Keratinocyte (primary cell): Measurements from ENCODE around the gene ACHE. TPM values are rescaled to one million over a fixed set of nuclear protein-coding genes. Genes with fewer than 3 reads are reported as not detected.

Experiments
- DNase-seq: peaks from one replicate; pipeline ENCODE4 v3.0.0-alpha.2; 2011; ENCODE audit warnings: low read depth, missing footprints, low spot score
- FAIRE-seq: peaks from 2 replicates; lab custom pipeline; 2011; peaks lifted over from hg19 to GRCh38; lab: Jason Lieb, UNC
- H2AFZ ChIP-seq: 2 replicates; pipeline ENCODE4 v1.6.0; 2012; ENCODE audit warnings: low read length, control low read depth, inconsistent platforms; ENCODE audit not compliant: control insufficient read depth
- H3K27ac ChIP-seq: 2 replicates; pipeline ENCODE4 v1.5.1; 2011; ENCODE audit warnings: low read length; ENCODE audit not compliant: control insufficient read depth, insufficient read depth
- H3K27me3 ChIP-seq: 3 replicates; pipeline ENCODE4 v1.6.0; 2011; ENCODE audit warnings: low read length; ENCODE audit not compliant: control insufficient read depth, insufficient read depth; ENCODE audit errors: extremely low read depth
- H3K36me3 ChIP-seq, 2 experiments: 2 replicates in 1 of 2; 3 replicates in 1 of 2; pipeline ENCODE4 v1.5.1; 2011; ENCODE audit warnings: low read length in 2 of 2, mild to moderate bottlenecking in 1 of 2; ENCODE audit not compliant: control insufficient read depth in 2 of 2, insufficient read depth in 2 of 2; ENCODE audit errors: extremely low read depth in 1 of 2
- H3K4me1 ChIP-seq: 3 replicates; pipeline ENCODE4 v1.5.1; 2011; ENCODE audit warnings: low read length; ENCODE audit not compliant: control insufficient read depth, insufficient read depth; ENCODE audit errors: extremely low read depth
- H3K4me2 ChIP-seq: 3 replicates; pipeline ENCODE4 v1.6.0; 2011; ENCODE audit warnings: low read depth, low read length; ENCODE audit not compliant: control insufficient read depth, insufficient read depth; ENCODE audit errors: extremely low read depth
- H3K4me3 ChIP-seq, 3 experiments: fragments of 200-600 bp in 1 of 3; sonication (generic) in 1 of 3; 2 replicates in 2 of 3; 3 replicates in 1 of 3; pipeline ENCODE4 v1.5.1; 2011 to 2016; ENCODE audit warnings: low read length in 3 of 3, mild to moderate bottlenecking in 3 of 3, control low read depth in 2 of 3, inconsistent platforms in 1 of 3, low read depth in 1 of 3, mixed read lengths in 1 of 3, mixed run types in 1 of 3, moderate library complexity in 1 of 3; ENCODE audit not compliant: control insufficient read depth in 2 of 3, insufficient read depth in 2 of 3; ENCODE audit errors: extremely low read depth in 1 of 3
- H3K79me2 ChIP-seq: 2 replicates; pipeline ENCODE4 v1.6.0; 2012; ENCODE audit warnings: low read length; ENCODE audit not compliant: control insufficient read depth, insufficient read depth
- H3K9ac ChIP-seq: 3 replicates; pipeline ENCODE4 v1.6.0; 2011; ENCODE audit warnings: low read length; ENCODE audit not compliant: control insufficient read depth, insufficient read depth; ENCODE audit errors: extremely low read depth
- H3K9me1 ChIP-seq: 3 replicates; pipeline ENCODE4 v1.6.0; 2011; ENCODE audit warnings: low read length; ENCODE audit not compliant: control insufficient read depth, insufficient read depth; ENCODE audit errors: extremely low read depth
- H3K9me3 ChIP-seq: 2 replicates; pipeline ENCODE4 v1.5.1; 2012; ENCODE audit warnings: low read depth, low read length; ENCODE audit not compliant: control insufficient read depth
- H4K20me1 ChIP-seq: 3 replicates; pipeline ENCODE4 v1.6.0; 2011; ENCODE audit warnings: low read length; ENCODE audit not compliant: control insufficient read depth, insufficient read depth; ENCODE audit errors: extremely low read depth
- CTCF ChIP-seq, 3 experiments: IDR thresholded peaks in 1 of 3; conservative IDR thresholded peaks in 1 of 3; optimal IDR thresholded peaks in 1 of 3; 2 replicates in 2 of 3; 3 replicates in 1 of 3; pipeline versions ENCODE3 to v1.5.1; 2011; ENCODE audit warnings: low read length in 3 of 3, mild to moderate bottlenecking in 3 of 3, moderate library complexity in 2 of 3, control low read depth in 1 of 3, inconsistent platforms in 1 of 3; ENCODE audit not compliant: insufficient read depth in 2 of 3; ENCODE audit errors: extremely low read depth in 1 of 3
- EZH2 ChIP-seq: IDR thresholded peaks from one replicate; pipeline ENCODE4 v1.6.1; 2012; ENCODE audit warnings: inconsistent platforms, mild to moderate bottlenecking, low read length, moderate library complexity
- dilution Hi-C: fragments of 300-500 bp; cut with MboI; formaldehyde crosslinking; loops from one replicate; pipeline ENCODE4 v1.7.0; 2020; ENCODE audit warnings: low sequenced_read_pairs; ENCODE audit not compliant: extremely low pct_ligation_motif_present
- polyA plus RNA-seq, 5 experiments: library from polyadenylated mRNA; depleted of rRNA in 3 of 5; stranded (reverse) in 3 of 5; stranded (forward) in 1 of 5; unstranded in 1 of 5; fragments of >200 nt; gene quantifications; 1 replicate in 1 of 5; 2 replicates in 3 of 5; 3 replicates in 1 of 5; pipeline versions ENCODE4 v1.2.1 to v1.2.3, GENCODE V29; 2011 to 2012; ENCODE audit warnings: missing spikeins in 2 of 5, low read depth in 1 of 5, low replicate concordance in 1 of 5

Gene ACHE
- polyA plus RNA-seq, 1 donor (not counting 4 experiments of a cell fraction or from before 2014, with no cell fraction given), result 0.07 TPM

GRCh38 chr7:100863406-100863950, 32.2 kb downstream of the ACHE start:
- Histone ChIP-seq H2AFZ (no peak overlapping the region), H3K36me3 (peaks cover 16 to 28% of the 10 kb centered on the region in 2 experiments), H3K27me3 (no peaks in the 10 kb centered on the region), H3K9ac (no peak overlapping the region), H3K9me3 (no peaks in the 10 kb centered on the region), H3K4me1 (peaks cover 20% of the 10 kb centered on the region), H3K27ac (no peak overlapping the region), H3K4me2 (no peak overlapping the region), H3K9me1 (no peaks in the 10 kb centered on the region), H3K79me2 (peaks cover 14% of the 10 kb centered on the region), H4K20me1 (no peaks in the 10 kb centered on the region), H3K4me3 (no peak overlapping the region)
- no peak for DNase-seq
- TF ChIP-seq CTCF (optimal IDR thresholded peaks at IDR 0.05 in 1 of 3, IDR thresholded peaks at IDR 0.05 in 1 of 3, conservative IDR thresholded peaks at IDR 0.05 in 1 of 3; ENCODE audit: extremely low read depth in 1 of 3, insufficient read depth in 2 of 3, low read length in 3 of 3) (no peak), EZH2 (no peak)
- dilution Hi-C loops, result no loop called here
- FAIRE-seq, result no peak

GRCh38 chr7:100861616-100861985, 34.1 kb downstream of the ACHE start:
- Histone ChIP-seq H3K4me1 (peaks cover 16% of the 10 kb centered on the region), H3K9me1 (no peaks in the 10 kb centered on the region), H3K4me2 (no peak overlapping the region), H3K36me3 (peaks cover 16 to 28% of the 10 kb centered on the region in 2 experiments), H3K9ac (no peak overlapping the region), H3K27me3 (no peaks in the 10 kb centered on the region), H3K27ac (no peak overlapping the region), H3K79me2 (peaks cover 3% of the 10 kb centered on the region), H3K4me3 (no peak overlapping the region), H4K20me1 (no peaks in the 10 kb centered on the region), H2AFZ (no peak overlapping the region), H3K9me3 (no peaks in the 10 kb centered on the region)
- FAIRE-seq (no peak), DNase-seq (no peak)
- dilution Hi-C loops, result no loop called here
- TF ChIP-seq EZH2 (no peak), CTCF (optimal IDR thresholded peaks at IDR 0.05 in 1 of 3, IDR thresholded peaks at IDR 0.05 in 1 of 3, conservative IDR thresholded peaks at IDR 0.05 in 1 of 3; ENCODE audit: extremely low read depth in 1 of 3, insufficient read depth in 2 of 3, low read length in 3 of 3) (no peak)
